GM23248 (cell line): ENCODE measurements around the gene RIT2.

Experiments used
- EZH2 ChIP-seq: fragments of 200-600 bp; sonication (generic); IDR thresholded peaks from 2 replicates; pipeline ENCODE4 v1.6.1; 2018; ENCODE audit warnings: antibody characterized with exemption, mild to moderate bottlenecking; ENCODE audit not compliant: insufficient read depth, poor library complexity, severe bottlenecking
- EZH2phosphoT487 ChIP-seq: fragments of 200-600 bp; sonication (generic); IDR thresholded peaks from 2 replicates; pipeline ENCODE4 v1.6.1; 2018; ENCODE audit warnings: antibody characterized with exemption, moderate library complexity, mild to moderate bottlenecking, low read depth; ENCODE audit not compliant: insufficient read depth

GRCh38 chr18:42801706-42802105 lies 313.8 kb downstream of the RIT2 start:
- no peak for TF ChIP-seq EZH2
- no peak for TF ChIP-seq EZH2phosphoT487
